ENCODE data around the gene WASF3.

DNA sequence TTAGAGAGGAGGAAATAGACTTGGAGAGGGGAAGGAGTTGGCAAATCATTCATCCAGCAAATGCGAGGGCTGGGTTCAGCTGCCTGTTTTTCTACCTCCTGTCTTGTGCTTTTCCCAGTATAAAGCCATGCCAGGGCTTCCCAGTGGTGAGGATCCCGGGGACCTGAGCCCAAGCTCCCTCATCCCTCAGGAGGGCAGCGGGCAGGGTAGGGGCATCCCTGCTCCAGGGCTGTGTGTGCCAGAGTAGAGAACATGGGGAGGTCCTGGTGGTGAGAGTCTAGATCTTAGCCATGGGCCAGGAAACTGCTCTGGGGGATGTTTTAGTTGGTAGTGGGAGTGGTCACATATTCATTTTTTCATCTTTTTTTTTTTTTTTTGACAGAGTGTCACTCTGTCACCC is 159.5 kb downstream of the WASF3 start:
- no peak for TF ChIP-seq POLR2A (IDR thresholded peaks at IDR 0.05)
- TF ChIP-seq, protein P1, sequence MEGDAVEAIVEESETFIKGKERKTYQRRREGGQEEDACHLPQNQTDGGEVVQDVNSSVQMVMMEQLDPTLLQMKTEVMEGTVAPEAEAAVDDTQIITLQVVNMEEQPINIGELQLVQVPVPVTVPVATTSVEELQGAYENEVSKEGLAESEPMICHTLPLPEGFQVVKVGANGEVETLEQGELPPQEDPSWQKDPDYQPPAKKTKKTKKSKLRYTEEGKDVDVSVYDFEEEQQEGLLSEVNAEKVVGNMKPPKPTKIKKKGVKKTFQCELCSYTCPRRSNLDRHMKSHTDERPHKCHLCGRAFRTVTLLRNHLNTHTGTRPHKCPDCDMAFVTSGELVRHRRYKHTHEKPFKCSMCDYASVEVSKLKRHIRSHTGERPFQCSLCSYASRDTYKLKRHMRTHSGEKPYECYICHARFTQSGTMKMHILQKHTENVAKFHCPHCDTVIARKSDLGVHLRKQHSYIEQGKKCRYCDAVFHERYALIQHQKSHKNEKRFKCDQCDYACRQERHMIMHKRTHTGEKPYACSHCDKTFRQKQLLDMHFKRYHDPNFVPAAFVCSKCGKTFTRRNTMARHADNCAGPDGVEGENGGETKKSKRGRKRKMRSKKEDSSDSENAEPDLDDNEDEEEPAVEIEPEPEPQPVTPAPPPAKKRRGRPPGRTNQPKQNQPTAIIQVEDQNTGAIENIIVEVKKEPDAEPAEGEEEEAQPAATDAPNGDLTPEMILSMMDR (IDR thresholded peaks at IDR 0.05) = no peak
